ENCODE measurements around the gene PLSCR1.

DNA sequence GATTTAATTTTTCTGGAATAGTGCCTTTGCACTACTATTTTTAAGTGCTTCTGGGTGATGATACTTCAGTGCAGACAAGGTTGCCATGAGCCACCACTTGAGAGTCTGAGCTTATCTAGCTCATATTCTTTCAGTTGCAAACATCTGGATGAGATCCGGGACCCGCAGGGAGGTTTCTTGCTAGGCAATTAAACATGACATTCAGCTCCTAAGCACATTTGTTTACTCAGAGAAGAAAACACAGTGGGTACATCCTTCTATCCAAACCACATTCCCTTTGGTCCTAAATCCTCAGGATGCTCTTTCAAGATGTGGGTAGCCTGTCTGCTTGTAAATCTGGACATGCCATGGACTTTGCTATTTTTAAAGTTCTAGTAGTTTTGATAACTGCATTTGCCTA lies 12.0 kb downstream of the PLSCR1 start:
- TF ChIP-seq, protein P1, sequence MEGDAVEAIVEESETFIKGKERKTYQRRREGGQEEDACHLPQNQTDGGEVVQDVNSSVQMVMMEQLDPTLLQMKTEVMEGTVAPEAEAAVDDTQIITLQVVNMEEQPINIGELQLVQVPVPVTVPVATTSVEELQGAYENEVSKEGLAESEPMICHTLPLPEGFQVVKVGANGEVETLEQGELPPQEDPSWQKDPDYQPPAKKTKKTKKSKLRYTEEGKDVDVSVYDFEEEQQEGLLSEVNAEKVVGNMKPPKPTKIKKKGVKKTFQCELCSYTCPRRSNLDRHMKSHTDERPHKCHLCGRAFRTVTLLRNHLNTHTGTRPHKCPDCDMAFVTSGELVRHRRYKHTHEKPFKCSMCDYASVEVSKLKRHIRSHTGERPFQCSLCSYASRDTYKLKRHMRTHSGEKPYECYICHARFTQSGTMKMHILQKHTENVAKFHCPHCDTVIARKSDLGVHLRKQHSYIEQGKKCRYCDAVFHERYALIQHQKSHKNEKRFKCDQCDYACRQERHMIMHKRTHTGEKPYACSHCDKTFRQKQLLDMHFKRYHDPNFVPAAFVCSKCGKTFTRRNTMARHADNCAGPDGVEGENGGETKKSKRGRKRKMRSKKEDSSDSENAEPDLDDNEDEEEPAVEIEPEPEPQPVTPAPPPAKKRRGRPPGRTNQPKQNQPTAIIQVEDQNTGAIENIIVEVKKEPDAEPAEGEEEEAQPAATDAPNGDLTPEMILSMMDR (conservative IDR thresholded peaks at IDR 0.05 in 1 of 2, IDR thresholded peaks at IDR 0.05 in 1 of 2; ENCODE audit: extremely low read depth in 1 of 2, insufficient read depth in 1 of 2, low read depth in 1 of 2, low read length in 2 of 2), result no peak
- TF ChIP-seq EZH2 (IDR thresholded peaks at IDR 0.05; ENCODE audit: borderline replicate concordance, low read length), result no peak
